ENCODE data around the gene CCDC157.
"Not testable (repeated sequence)": the region's sequence is repeated elsewhere in the genome, so short reads cannot be mapped to it uniquely, and the experiment has no call there.

The CCDC157 gene

DNA sequence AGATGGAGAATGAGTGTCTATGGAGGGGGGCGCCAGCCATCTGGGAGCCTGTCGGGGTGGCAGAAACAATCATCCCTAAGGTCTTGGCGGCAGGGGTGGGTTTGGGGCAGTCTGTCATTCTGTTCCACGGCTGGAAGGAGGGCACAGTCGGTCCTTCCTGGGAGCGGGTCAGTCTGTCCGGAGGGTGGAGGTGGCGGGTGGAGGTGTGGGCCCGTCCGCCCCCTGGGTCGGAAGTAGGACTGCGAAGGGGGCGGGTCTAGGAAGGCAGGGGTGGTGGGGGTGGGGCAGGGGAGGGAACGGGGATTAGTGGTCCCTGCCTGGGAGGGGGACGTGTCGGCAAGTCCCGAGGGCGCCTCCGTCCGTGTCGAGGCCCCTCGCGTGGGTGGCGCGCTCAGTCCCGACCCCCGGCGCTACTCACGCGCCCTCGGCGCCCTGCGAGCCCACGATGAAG is 30.5 kb upstream of the CCDC157 start:
- DNase-seq (ENCODE audit: low spot score): no peak

DNA sequence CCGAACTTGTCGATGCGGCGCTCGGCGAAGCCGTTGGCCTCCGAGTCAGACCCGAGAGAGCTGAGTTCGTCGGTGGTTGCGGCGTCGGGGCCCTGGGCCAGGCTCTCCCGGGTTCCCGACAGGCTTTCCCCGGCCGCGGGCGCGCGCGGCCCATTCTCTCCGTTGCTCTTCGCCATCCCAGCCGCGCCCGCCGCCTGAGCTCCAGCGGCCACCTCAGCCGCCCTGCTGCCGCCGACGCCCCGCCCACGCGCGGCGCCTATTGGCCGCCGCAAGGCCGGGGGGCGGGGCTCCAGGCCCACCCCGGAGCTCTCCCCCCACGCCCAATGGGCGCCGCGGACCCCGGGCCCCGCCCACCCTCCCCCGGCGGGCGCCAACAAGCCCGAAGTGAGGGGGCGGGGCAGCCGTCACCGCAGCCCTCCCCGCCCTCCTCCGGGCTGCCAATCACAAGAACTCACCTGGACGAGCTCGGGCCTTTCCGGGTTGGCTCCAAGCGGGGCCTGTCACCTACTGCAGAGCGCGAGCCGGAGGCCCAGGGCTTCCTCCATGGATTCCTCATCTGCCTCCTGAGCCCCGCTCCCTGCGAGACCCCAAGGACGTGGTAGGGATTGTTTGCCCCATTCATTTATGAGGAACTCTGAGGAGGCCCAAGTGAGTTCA is 30.0 kb upstream of the CCDC157 start, which contains the start of gene TBC1D10A:
Gene TBC1D10A (minus strand): TSS at position 236 of the 657 bp plus-strand sequence. CDS start 60 bp downstream, at position 176.
- DNase-seq (ENCODE audit: low spot score): peak; percentile 94

DNA sequence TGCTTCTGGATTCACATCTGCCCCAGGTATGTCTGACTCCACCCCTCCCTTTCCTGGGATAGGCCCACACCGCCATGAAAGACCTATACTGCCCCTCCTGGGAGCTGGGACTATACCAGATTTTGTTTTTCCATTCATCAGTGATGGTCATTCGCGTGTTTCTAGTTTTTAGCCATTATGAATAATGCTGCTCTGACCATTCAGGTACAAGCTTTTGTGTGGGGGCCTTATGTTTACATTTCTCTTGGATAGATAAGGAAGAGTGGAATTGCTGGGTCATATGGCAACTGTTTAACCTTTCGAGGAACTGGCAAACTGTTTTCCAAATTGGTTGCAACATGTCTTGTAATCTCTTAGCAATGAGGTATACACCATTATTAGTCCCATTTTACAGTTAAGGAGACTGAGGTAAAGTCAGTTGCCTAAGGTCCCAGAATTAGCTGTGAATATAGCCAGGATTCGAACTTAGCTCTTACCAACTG is 28.9 kb upstream of the CCDC157 start:
- DNase-seq (ENCODE audit: low spot score): no peak

DNA sequence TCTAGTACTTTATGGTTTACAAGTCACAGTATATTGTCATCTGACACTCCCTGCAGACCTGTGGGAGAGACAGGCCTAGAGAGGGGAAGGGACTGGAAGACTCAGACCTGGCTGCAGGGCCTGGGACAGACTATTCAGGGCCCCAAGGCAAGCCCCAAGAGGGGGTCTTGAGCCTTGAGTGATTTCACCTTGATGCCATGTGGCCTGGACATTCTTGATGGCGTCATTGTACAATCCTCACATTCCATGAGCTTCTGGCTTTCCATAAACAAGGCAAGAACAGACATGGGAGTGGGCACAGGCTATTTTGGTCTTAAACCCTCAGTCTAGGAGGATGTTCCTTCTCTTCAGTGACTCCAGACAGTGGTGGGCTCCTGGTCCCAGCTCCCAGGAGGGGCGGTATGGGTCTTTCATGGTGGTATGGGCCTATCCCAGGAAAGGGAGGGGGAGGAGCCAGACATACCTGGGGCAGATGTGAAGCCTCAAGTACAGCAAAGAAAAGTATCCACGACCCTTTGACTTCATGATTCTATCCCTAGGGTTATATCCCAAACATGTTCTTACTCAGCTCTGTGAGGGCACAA is 28.2 kb upstream of the CCDC157 start:
- no peak for DNase-seq (ENCODE audit: low spot score)

DNA sequence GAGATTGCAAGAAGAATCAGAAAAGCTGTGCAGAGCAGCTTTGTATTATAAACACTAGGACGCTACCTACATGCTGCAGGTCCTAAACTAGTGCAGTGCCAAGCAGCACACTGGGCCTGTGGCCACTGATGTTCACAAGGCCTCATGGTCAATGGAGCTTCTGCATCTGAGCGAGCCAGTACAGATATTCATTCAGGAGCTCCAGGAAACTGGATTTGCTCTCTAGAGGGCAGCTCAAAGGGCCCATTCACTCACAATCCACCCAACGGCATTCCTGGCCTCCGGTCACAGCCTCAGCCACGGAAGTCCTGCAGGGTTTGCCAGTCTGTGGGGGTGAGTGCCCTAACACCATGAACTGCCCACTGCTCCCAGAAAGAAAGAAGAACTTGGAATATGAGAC is 24.3 kb upstream of the CCDC157 start:
- DNase-seq (ENCODE audit: low spot score): no peak

DNA sequence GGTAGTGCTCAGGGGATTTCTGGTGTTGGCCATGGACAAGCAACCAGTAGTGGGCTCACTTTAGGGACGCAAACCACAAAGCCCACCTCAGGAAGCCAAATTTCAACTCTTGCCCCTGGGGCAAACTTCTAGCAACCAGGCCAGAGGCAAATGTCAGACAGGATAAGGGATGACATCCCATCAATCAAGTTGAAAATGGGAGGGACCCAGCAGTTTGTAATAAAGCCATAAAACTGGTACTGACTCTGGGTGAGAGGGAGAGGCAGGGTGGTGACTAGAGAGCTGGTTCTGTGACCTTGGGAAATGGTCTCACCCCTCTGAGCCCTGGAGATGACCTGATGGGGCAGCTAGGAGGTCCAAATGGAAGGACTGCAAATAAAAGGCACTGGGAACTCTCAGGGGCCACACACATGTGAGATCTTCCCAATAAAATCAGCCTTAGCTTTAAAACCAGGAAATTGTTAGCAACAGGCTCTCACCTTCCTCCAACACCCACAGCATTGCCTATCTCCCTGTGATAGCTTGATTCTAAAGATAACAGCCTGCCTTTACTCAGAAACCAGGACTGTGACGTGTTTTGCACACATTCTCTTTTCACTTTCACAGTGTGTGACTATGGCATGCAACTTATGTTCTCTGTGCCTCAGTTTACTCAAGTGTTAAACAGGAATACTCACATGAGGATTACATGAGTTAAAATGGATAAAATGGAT is 23.7 kb upstream of the CCDC157 start:
- no peak for DNase-seq (ENCODE audit: low spot score)

DNA sequence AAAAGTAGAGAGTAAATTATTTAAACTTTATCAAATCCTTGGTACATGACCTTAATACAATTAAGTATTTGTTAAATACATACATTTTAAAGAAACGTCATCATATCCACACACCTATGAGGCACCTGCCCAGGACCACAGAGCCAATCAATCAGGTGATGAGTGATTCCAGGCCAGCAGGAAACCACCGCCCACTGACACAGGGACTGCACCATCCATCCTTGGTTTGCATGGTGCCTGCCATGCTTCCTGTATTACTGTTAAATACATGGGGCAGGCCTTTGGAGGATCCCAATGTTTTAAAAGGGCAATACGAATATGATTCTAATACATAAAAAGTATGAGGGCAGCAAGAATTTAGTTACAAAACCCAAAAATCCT is 23.1 kb upstream of the CCDC157 start:
- no peak for DNase-seq (ENCODE audit: low spot score)

DNA sequence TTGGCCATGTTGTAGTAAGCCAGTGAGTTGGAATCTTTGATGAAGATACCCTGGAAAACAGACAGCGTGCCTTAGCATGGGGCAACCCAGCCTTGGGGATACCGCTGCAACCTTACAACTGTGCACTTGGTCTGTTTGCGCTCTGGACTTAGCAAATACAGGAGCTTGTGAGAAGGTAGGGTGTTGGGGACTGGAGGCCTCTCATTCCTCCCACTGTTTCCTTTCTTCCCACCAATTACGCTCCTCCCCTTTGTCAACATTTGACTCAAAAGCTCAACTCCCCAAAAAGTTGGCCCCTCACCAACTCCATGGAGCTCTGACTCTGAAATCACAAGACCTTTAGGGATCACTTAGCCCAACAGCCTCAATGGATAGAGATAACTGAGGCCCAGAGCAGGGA is 22.2 kb upstream of the CCDC157 start:
- no peak for DNase-seq (ENCODE audit: low spot score)

DNA sequence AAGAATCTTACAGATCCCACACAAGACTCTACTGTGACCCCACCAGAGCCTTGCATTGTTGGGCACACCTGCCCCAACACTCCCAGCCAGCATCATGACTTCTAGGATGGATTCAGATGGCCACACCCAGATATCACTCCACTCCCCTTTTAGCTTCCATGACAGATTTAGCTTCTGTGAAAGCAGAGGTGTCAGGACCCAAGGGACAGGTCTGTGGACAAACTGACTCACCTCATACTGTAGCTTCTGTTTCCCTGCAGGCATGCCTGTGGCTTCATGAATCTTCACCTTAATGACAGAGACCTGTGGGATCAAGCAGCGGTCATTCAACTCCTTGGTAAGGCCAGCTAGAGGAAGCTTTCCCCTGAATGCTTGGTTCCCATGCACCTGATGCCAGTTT is 21.6 kb upstream of the CCDC157 start:
- DNase-seq (ENCODE audit: low spot score): no peak

DNA sequence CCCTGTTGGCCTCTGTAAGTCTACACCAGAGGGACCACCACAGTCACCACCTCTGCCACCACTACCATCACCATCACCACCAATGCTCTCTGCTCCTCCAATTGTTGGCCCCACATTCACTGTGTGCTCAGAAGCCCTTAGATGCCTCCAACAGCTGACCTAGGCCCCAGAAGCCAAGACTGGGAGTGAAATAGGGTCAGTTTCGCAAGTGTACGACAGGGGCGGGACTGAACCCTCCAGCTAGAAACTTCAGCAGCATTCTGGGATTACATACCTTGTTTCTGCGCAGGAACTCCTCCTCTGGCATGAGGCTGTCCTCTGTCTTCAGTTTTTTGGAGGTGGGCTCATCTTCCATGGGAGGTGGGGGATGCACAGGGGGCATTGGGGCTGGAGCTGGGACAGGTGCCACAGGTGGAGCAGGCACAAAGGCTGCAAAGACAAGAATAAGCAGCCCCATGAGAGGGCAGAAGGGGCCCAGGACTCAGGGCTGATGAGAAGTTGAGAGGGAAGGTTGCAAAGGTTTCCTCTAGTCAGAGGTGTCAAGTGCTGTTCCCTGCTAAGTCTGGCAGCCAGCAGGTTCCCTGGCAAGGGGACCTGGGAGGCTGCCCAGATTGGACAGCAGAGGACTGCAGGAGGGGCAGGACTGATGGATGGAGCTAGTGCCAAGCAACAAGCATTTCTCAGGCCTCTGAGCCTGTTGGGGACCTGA is 19.9 kb upstream of the CCDC157 start:
- no peak for DNase-seq (ENCODE audit: low spot score)

DNA sequence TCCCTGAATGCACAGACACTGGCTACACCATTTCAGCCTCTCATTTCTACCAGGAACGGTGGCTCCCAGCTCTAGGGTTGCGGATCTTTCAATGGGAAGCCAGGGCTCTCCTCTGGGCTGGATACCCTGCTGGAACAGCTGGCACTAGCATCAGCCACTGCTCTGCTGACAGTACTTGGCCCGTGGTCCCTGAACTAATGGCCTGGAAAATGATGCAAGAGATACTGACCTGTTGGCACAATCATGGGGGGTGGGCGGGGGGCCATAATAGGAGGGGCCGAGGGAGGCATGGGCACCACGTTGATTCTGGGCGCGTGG is 19.4 kb upstream of the CCDC157 start:
- DNase-seq (ENCODE audit: low spot score): no peak

DNA sequence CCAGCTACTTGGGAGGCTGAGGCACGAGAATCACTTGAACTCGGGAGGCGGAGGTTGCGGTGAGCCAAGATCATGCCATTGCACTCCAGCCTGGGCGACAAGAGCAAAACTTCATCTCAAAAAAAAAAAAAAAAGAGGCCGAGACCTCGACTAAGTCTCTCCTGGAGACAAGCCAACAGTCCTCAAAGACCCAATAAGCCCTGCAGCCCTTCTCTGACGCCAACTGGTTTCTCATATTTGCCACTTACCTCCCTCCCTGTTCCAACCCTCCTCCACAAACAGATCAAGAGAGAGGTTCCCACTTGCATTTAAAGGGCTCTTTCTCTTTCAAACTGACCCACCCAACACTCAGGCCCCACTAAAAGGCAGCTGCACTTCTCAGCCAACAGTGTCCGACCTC is 18.5 kb upstream of the CCDC157 start:
- not testable (repeated sequence) for DNase-seq (ENCODE audit: low spot score)

DNA sequence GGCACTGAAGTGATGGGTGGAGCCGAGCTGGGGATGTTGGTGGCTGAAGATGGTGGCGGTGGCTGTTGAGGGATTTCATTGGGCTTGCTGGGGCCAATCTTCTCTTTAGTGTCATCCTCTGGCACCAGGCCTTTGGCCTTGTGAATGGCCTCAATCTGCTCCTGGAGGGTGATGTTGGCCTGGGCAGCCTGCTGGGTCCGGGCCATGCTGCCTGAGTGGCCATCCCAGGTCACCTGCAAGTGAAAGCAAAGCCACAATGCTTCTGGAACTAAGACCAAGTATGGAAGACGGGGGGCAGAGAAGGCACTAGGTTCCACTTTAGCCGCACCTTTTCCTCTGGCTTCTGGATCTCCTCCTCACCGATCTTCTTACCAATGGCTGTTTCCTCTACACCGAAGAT is 18.0 kb upstream of the CCDC157 start:
- DNase-seq (ENCODE audit: low spot score): no peak

DNA sequence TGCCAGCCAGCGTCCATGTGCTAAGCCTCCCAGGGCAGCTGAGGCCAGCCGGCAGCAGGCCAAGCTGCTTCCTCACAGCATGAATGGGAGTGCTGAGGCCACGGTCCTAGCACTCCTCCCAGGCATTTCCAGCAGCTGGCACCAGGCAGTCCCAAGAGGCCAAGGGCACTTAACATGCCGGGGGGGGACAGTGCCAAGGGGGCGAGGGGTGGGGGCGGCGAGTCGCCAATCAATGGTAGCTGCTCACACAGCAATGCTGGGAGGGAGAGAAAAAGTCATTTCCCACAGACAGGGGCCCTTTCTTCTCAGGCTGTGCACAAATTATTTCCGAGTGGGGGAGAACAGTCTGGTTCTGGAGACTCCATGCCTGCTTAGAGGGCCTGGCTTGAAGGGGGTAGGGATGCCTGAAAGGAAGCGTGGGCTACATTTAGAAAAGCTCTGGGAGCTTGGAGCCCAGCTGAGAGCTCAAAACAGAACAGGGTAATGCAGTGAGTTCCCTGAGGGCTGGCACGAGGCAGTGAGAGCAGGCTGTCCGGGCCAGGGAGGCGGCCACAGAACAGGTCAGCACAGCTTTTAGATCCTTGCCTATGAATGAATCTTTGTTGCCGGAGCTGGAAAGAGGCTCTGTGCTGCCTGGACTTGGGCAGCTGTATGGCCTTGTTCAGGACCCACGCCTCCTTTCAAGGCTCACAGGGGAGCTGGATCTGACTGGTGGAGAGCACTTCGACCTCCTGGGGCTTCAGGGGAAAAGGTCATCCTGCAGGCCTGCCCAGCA is 15.7 kb upstream of the CCDC157 start:
- DNase-seq (ENCODE audit: low spot score): no peak

DNA sequence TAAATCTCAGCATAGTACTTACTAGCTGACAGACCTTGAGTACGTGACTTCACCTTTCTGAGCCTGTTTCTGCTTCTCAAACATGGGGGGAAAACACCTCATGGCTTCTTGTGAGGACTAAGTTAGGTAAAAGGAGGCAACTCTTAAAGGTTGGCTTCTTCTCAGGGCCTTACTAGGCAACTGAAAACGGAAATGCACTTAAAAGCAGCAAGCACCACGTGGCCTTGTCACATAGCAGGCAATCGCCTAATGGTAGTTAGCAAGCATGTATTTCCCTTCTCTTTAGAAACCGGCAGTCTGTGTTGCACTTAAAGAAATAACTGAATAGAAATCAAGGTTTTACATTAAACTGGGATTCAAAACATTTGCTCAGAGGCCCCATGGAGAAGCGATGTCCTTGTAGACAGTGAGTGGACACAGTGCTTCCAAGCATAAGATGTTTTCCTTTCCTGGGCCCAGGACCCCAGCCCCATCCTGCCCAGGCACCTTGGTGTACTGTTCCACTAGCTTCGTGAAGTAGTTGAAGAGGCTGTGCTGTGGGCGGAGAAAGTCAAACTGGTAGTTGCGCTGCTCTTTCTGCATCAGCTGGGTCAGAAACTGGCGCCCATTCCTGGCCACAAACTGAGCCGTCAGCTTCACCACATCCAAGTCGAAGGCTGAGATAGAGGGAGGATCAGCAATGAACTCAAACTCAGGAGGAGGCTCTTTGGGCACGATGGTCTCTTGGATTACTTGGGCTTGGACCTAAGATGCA is 12.2 kb upstream of the CCDC157 start:
- DNase-seq (ENCODE audit: low spot score): no peak

DNA sequence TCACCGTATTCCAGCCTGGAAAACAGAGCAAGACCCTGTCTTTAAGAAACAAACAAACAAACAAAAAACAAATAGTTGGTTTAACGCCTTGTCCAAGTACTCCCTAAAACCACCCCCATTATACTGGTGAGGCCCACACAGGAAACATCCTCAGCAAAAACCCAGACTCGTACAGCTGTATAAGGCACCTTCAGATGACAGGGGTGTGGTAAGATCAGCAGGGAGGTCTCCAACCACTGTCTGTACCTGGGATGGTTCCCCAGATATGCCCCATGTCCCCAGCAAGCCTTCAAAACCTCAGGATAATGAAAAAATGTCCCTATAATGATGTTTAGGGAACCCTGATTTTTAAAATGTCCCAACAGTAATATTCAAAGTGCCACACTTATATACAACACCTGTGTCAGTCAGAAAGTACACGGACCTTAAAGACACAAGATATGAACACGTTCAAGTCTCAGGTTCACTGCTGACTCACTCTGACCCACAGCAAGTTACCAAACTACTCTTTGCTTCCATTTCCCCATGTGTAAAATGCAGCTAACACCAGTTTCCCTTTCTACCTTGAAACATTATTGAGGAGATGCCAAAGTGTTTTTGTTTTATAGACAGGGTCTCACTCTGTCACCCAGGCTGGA is 9.4 kb upstream of the CCDC157 start:
- no peak for DNase-seq (ENCODE audit: low spot score)

DNA sequence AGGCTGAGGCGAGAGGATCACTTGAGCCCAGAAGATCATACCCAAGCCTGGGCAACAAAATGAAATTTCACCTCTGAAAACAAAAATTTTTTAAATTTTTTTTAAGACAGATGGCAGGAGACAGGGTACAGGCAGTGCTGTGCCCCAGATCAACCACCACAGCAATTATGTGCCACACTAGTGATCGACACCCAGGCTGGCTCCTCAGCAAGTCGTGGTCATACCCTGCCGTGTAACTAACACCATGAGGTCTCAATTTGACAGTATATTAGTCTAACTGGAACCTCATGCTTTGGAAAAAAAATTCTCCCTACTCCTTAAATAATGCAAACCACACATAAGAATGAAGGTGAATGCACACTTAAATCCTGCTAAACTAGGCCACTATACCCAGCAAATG is 8.4 kb upstream of the CCDC157 start:
- DNase-seq (ENCODE audit: low spot score): no peak

DNA sequence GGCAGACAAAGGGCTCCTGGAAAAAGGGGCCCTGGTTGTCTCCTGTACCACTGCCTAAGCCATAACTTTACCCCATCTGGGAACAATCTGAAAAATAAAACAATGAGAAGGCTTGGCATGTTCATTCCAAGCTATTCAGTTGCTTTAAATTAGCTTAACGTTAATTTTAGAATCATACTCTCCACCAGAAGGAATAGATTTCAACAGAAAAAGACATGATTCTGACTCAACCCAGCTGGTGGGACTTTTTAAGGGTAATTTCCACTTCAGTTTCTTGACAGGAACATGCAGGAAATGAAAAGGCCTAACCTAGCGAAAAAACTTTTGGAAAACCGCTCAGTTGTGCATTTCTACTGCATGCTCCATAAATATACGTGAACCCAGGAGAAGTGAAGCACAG is 8.0 kb upstream of the CCDC157 start:
- no peak for DNase-seq (ENCODE audit: low spot score)

DNA sequence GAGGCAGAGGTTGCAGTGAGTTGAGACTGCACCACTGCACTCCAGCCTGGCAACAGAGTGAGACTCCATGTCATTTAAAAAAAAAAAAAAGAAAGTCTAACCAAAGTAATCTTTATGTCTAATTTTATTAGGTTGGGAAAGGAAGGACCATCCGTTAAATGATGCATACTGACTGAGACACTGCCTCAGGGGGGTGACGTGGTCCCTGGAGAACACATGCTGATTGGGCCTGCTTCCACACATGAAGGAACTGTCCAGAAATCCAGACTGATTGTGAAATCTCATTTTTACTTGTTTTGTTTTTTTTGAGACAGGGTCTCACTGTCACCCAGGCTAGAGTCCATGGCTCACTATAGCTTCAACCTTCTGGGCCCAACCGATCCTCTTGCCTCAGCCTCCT is 5.6 kb upstream of the CCDC157 start:
- no peak for DNase-seq (ENCODE audit: low spot score)

DNA sequence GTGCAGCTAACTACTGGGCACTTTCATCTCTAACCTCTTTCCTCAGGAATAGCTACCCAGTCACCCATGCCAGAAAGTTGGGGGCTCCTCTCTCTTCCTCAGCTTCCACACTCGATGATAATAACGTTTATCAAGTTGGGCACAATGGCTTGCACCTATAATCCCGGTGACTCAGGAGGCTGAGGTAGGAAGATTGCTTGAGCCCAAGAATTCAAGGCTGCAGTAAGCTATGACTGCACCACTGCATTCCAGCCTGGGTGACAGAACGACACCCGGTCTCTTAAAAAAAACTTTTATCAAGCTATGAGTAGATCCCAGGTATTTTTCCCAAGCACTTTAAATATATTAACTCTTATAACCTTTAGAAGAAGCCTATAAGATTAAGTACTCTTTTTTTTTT is 2.2 kb upstream of the CCDC157 start:
- DNase-seq (ENCODE audit: low spot score): no peak

DNA sequence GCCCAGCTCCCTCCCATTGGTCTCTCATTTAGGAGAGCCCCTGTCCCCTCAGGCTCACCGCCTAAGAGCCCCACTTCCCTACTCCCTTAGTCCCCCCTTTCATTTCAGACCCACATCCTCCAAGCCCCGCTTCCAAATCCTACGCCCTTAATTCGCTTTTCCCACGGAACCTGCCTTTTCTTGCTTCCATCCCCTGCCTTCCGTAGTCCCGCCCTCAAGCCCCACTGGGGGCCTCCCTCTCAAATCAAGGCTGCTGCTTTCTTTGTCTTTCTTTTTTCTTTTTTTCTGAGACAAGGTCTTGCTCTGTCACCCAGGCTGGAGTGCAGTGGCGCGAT is 396 bp downstream of the CCDC157 start:
- no peak for DNase-seq (ENCODE audit: low spot score)
